ENCODE measurements around the gene ADGRA1. TPM values are rescaled to one million over a fixed set of nuclear protein-coding genes. Genes with fewer than 3 reads are reported as not detected.

ADGRA1 gene
- polyA plus RNA-seq, 3 donors from 2014 or later = not detected

- peaks cover 0 to 2% of the 10 kb centered on the region in 2 donors for H3K4me1 Mint-ChIP-seq
- no peaks in the 10 kb centered on the region for H3K9me3 Mint-ChIP-seq
- DNase-seq = no peak
- no peak overlapping the region for H3K4me3 Mint-ChIP-seq
- no peak overlapping the region for H3K27ac Mint-ChIP-seq
- H3K27me3 Mint-ChIP-seq (ENCODE audit: low read depth in 3 of 3) = peaks cover 0 to 4% (median 2%) of the 10 kb centered on the region in 3 donors
- H3K36me3 Mint-ChIP-seq = no peaks in the 10 kb centered on the region
Observed at GRCh38 chr10:133099571-133099970, 11.8 kb downstream of the ADGRA1 start.

GRCh38 chr10:133100186-133100585 is 12.5 kb downstream of the ADGRA1 start:
- DNase-seq = no peak
- peaks cover 0 to 2% of the 10 kb centered on the region in 2 donors for H3K4me1 Mint-ChIP-seq
- no peak overlapping the region for H3K27ac Mint-ChIP-seq
- H3K36me3 Mint-ChIP-seq = no peaks in the 10 kb centered on the region
- H3K9me3 Mint-ChIP-seq = no peaks in the 10 kb centered on the region
- H3K27me3 Mint-ChIP-seq (ENCODE audit: low read depth in 3 of 3) = peaks cover 2 to 4% (median 4%) of the 10 kb centered on the region in 3 donors
- H3K4me3 Mint-ChIP-seq = no peak overlapping the region

GRCh38 chr10:133100706-133101415 is 13.1 kb downstream of the ADGRA1 start:
- H3K4me3 Mint-ChIP-seq = peak overlapping the region in 1 of 5 donors; percentile 13
- H3K27me3 Mint-ChIP-seq (ENCODE audit: low read depth in 3 of 3) = peaks cover 3 to 4% (median 4%) of the 10 kb centered on the region in 3 donors
- no peaks in the 10 kb centered on the region for H3K9me3 Mint-ChIP-seq
- H3K4me1 Mint-ChIP-seq = peaks cover 0 to 2% of the 10 kb centered on the region in 2 donors
- no peak for DNase-seq
- H3K36me3 Mint-ChIP-seq = no peaks in the 10 kb centered on the region
- H3K27ac Mint-ChIP-seq = no peak overlapping the region

- no peak overlapping the region for H3K27ac Mint-ChIP-seq
- H3K4me1 Mint-ChIP-seq = peaks cover 0 to 2% of the 10 kb centered on the region in 2 donors
- H3K4me3 Mint-ChIP-seq = no peak overlapping the region
- no peaks in the 10 kb centered on the region for H3K36me3 Mint-ChIP-seq
- H3K27me3 Mint-ChIP-seq (ENCODE audit: low read depth in 3 of 3) = peaks cover 3 to 4% (median 4%) of the 10 kb centered on the region in 3 donors
- H3K9me3 Mint-ChIP-seq = no peaks in the 10 kb centered on the region
- DNase-seq = no peak
Observed at GRCh38 chr10:133101416-133101810, 13.7 kb downstream of the ADGRA1 start.

GRCh38 chr10:133102415-133103095 is 14.8 kb downstream of the ADGRA1 start:
- no peak overlapping the region for H3K4me3 Mint-ChIP-seq
- H3K27me3 Mint-ChIP-seq (ENCODE audit: low read depth in 3 of 3) = peaks cover 2 to 5% (median 4%) of the 10 kb centered on the region in 3 donors
- H3K36me3 Mint-ChIP-seq = peaks cover 0 to 2% (median 0%) of the 10 kb centered on the region in 3 donors
- H3K4me1 Mint-ChIP-seq = peaks cover 0 to 2% of the 10 kb centered on the region in 2 donors
- no peak overlapping the region for H3K27ac Mint-ChIP-seq
- peaks cover 2 to 7% (median 5%) of the 10 kb centered on the region in 6 donors for H3K9me3 Mint-ChIP-seq
- no peak for DNase-seq

GRCh38 chr10:133103311-133103910 is 15.7 kb downstream of the ADGRA1 start:
- Mint-ChIP-seq H3K36me3 (peaks cover 0 to 4% (median 0%) of the 10 kb centered on the region in 3 donors), H3K4me1 (peaks cover 0 to 2% of the 10 kb centered on the region in 2 donors), H3K27me3 (ENCODE audit: low read depth in 3 of 3) (peaks cover 2 to 5% (median 4%) of the 10 kb centered on the region in 3 donors), H3K9me3 (peaks cover 4 to 11% (median 8%) of the 10 kb centered on the region in 6 donors), H3K27ac (no peak overlapping the region), H3K4me3 (no peak overlapping the region)
- DNase-seq = no peak

- Mint-ChIP-seq H3K36me3 (peaks cover 0 to 4% (median 0%) of the 10 kb centered on the region in 3 donors), H3K27ac (no peak overlapping the region), H3K9me3 (peaks cover 4 to 11% (median 9%) of the 10 kb centered on the region in 6 donors), H3K4me3 (no peak overlapping the region), H3K4me1 (peaks cover 0 to 3% of the 10 kb centered on the region in 2 donors), H3K27me3 (ENCODE audit: low read depth in 3 of 3) (peaks cover 2 to 5% (median 4%) of the 10 kb centered on the region in 3 donors)
- no peak for DNase-seq
Observed at GRCh38 chr10:133104068-133104962, 16.6 kb downstream of the ADGRA1 start.

- Mint-ChIP-seq H3K4me3 (no peak overlapping the region), H3K27ac (no peak overlapping the region), H3K36me3 (peaks cover 0 to 4% (median 0%) of the 10 kb centered on the region in 3 donors), H3K27me3 (ENCODE audit: low read depth in 3 of 3) (peaks cover 2 to 10% (median 4%) of the 10 kb centered on the region in 3 donors), H3K4me1 (peaks cover under 1 to 3% of the 10 kb centered on the region in 2 donors), H3K9me3 (peaks cover 4 to 12% (median 9%) of the 10 kb centered on the region in 6 donors)
- no peak for DNase-seq
Observed at GRCh38 chr10:133104963-133105640, 17.4 kb downstream of the ADGRA1 start.

- no peak for DNase-seq
- H3K9me3 Mint-ChIP-seq = peaks cover 4 to 12% (median 9%) of the 10 kb centered on the region in 6 donors
- H3K4me3 Mint-ChIP-seq = no peak overlapping the region
- H3K4me1 Mint-ChIP-seq = peaks cover 7 to 9% of the 10 kb centered on the region in 2 donors
- peaks cover 0 to 4% (median 0%) of the 10 kb centered on the region in 3 donors for H3K36me3 Mint-ChIP-seq
- peaks cover 4 to 10% (median 4%) of the 10 kb centered on the region in 3 donors for H3K27me3 Mint-ChIP-seq (ENCODE audit: low read depth in 3 of 3)
- no peak overlapping the region for H3K27ac Mint-ChIP-seq
Observed at GRCh38 chr10:133105686-133106390, 18.1 kb downstream of the ADGRA1 start.

GRCh38 chr10:133106516-133106915 is 18.8 kb downstream of the ADGRA1 start:
- no peak for DNase-seq
- Mint-ChIP-seq H3K27me3 (ENCODE audit: low read depth in 3 of 3) (peaks cover 4 to 10% (median 4%) of the 10 kb centered on the region in 3 donors), H3K4me3 (no peak overlapping the region), H3K36me3 (peaks cover 0 to 4% (median 0%) of the 10 kb centered on the region in 3 donors), H3K9me3 (peaks cover 4 to 12% (median 9%) of the 10 kb centered on the region in 6 donors), H3K4me1 (peaks cover 7 to 9% of the 10 kb centered on the region in 2 donors), H3K27ac (no peak overlapping the region)

GRCh38 chr10:133107442-133107841 is 19.7 kb downstream of the ADGRA1 start:
- Mint-ChIP-seq H3K27ac (no peak overlapping the region), H3K9me3 (peaks cover 4 to 12% (median 9%) of the 10 kb centered on the region in 6 donors), H3K36me3 (peaks cover 0 to 4% (median 0%) of the 10 kb centered on the region in 3 donors), H3K27me3 (ENCODE audit: low read depth in 3 of 3) (peaks cover 2 to 10% (median 3%) of the 10 kb centered on the region in 3 donors), H3K4me3 (no peak overlapping the region), H3K4me1 (peaks cover 7% of the 10 kb centered on the region in 2 donors)
- no peak for DNase-seq

GRCh38 chr10:133109711-133110110 is 22.0 kb downstream of the ADGRA1 start:
- H3K4me3 Mint-ChIP-seq = no peak overlapping the region
- no peak overlapping the region for H3K27ac Mint-ChIP-seq
- peaks cover 4 to 12% (median 9%) of the 10 kb centered on the region in 6 donors for H3K9me3 Mint-ChIP-seq
- peaks cover 2 to 10% (median 3%) of the 10 kb centered on the region in 3 donors for H3K27me3 Mint-ChIP-seq (ENCODE audit: low read depth in 3 of 3)
- H3K4me1 Mint-ChIP-seq = peaks cover 7% of the 10 kb centered on the region in 2 donors
- H3K36me3 Mint-ChIP-seq = peaks cover 0 to 4% (median 0%) of the 10 kb centered on the region in 3 donors
- no peak for DNase-seq
